GM23338 (cell line): ENCODE measurements around the gene IGSF10.

Experiments
- EZH2 ChIP-seq: fragments of 200-600 bp; sonication (generic); IDR thresholded peaks from one replicate; pipeline ENCODE4 v1.8.0; 2017; ENCODE audit warnings: antibody characterized with exemption, mild to moderate bottlenecking, low read depth; ENCODE audit not compliant: unreplicated experiment
- TF ChIP-seq, protein P1 (sequence below), 2 experiments: fragments of 200-600 bp in 1 of 2; sonication (generic) in 1 of 2; conservative IDR thresholded peaks; 2 replicates each; pipeline versions ENCODE4 v1.5.1 to v1.6.1; 2016 to 2017; ENCODE audit warnings: antibody characterized with exemption in 2 of 2, low read depth in 2 of 2, mild to moderate bottlenecking in 2 of 2, moderate library complexity in 1 of 2

DNA sequence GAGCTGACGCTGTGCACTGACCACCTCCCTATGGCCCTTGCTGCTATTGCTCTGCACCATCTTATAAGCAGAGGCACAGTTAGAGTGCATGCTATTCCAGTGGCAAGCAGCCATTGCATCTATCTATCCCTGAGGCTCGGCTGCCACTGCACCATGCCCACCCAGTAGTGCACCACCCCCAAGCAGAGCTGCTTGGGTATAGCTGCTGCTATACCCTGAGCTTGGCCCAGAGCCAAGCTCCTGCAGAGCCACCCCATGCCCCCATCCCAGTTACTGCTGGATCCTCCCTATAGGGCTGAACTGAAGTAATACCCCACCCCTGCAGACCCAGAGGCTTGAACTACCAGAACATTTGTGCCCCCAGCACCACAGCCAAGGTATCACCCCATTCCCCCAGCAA is 19.6 kb upstream of the IGSF10 start:
- TF ChIP-seq, protein P1, sequence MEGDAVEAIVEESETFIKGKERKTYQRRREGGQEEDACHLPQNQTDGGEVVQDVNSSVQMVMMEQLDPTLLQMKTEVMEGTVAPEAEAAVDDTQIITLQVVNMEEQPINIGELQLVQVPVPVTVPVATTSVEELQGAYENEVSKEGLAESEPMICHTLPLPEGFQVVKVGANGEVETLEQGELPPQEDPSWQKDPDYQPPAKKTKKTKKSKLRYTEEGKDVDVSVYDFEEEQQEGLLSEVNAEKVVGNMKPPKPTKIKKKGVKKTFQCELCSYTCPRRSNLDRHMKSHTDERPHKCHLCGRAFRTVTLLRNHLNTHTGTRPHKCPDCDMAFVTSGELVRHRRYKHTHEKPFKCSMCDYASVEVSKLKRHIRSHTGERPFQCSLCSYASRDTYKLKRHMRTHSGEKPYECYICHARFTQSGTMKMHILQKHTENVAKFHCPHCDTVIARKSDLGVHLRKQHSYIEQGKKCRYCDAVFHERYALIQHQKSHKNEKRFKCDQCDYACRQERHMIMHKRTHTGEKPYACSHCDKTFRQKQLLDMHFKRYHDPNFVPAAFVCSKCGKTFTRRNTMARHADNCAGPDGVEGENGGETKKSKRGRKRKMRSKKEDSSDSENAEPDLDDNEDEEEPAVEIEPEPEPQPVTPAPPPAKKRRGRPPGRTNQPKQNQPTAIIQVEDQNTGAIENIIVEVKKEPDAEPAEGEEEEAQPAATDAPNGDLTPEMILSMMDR (conservative IDR thresholded peaks at IDR 0.05; ENCODE audit: low read depth in 2 of 2), result no peak
- TF ChIP-seq EZH2, result no peak
